Right lobe of liver (tissue), 6 donors: ENCODE results near the gene SMPX. TPM values are rescaled to one million over a fixed set of nuclear protein-coding genes. Genes with fewer than 3 reads are reported as not detected.

Experiments used
- ATAC-seq, 4 donors: fragments of 200-7000 bp; cut with Tn5 transposase; one replicate each; pipeline ENCODE4 v1.9.1; 2020; ENCODE audit warnings: mild to moderate bottlenecking in 4 of 4, moderate library complexity in 4 of 4
- DNase-seq, 3 donors: peaks; one replicate each; pipeline ENCODE4 v3.0.0-alpha.2; 2020
- H3K27ac ChIP-seq, 3 donors: fragments of 200-600 bp; one replicate each; pipeline ENCODE4 v1.8.0; 2022
- H3K27me3 ChIP-seq, 2 donors: fragments of 200-600 bp; one replicate each; pipeline ENCODE4 v1.8.0; 2022
- H3K36me3 ChIP-seq, 4 donors: fragments of 200-600 bp; sonication (generic) in 1 of 4; one replicate each; pipeline versions ENCODE4 v1.5.1 to v1.8.0; 2017 to 2022; ENCODE audit warnings: control low read depth in 1 of 4
- H3K4me1 ChIP-seq, 4 donors: fragments of 200-600 bp; sonication (generic) in 1 of 4; one replicate each; pipeline versions ENCODE4 v1.5.1 to v1.8.0; 2017 to 2022; ENCODE audit warnings: control low read depth in 1 of 4
- H3K4me3 ChIP-seq, 3 donors: fragments of 200-600 bp; one replicate each; pipeline ENCODE4 v1.8.0; 2022
- H3K9me3 ChIP-seq, 4 donors: fragments of 200-600 bp; sonication (generic) in 1 of 4; one replicate each; pipeline versions ENCODE4 v1.5.1 to v1.8.0; 2017 to 2022; ENCODE audit warnings: control low read depth in 1 of 4
- POLR2A ChIP-seq: fragments of 450-650 bp; IDR thresholded peaks from one replicate; pipeline ENCODE4 v1.6.1; 2017; ENCODE audit warnings: antibody characterized with exemption, mild to moderate bottlenecking
- WGBS: methylation state at CpG from one replicate; pipeline ENCODE4 v1.1.6; 2018; ENCODE audit warnings: low coverage, low lambda C conversion rate; ENCODE audit not compliant: insufficient coverage; ENCODE audit errors: missing lambda C conversion rate; 5-methylcytosine and 5-hydroxymethylcytosine counted together
- intact Hi-C, 2 donors: fragments of 100-400 bp; cut with DNase I; formaldehyde crosslinking; loops; one replicate each; pipeline versions ENCODE4 v1.11.2 to v1.14.1; 2022
- total RNA-seq, 6 experiments: library from RNA; depleted of rRNA in 2 of 6; stranded (reverse); fragments of >200 nt in 2 of 6; fragmentation: NEBNext Ultra II Directional in 3 of 6; extraction: Animal tissue kit (Norgen Biotek cat#: 25700) in 3 of 6; gene quantifications; one replicate each; pipeline versions ENCODE4 v1.1.0 to v1.2.4, GENCODE V29; 2016 to 2023
- TF ChIP-seq, protein P1 (sequence below), 4 donors: fragments of 200-600 bp in 3 of 4; fragments of 450-650 bp in 1 of 4; IDR thresholded peaks; one replicate each; pipeline versions ENCODE4 v1.5.1 to v1.8.0; 2016 to 2022; ENCODE audit warnings: antibody characterized with exemption in 4 of 4, mild to moderate bottlenecking in 2 of 4
- donor health status: DM: no; HTN: yes; CAD: no.
- donor health status: DM: no; HTN: no; CAD: no.
- donor health status: DM: no; HTN: no; CAD: no.
- donor health status: DM: no; HTN: yes; CAD: no.
- donor health status: DM: no; HTN: yes; CAD: no.

The SMPX gene
- total RNA-seq, 6 experiments from 2014 or later = 0.32 to 1.1 (median 0.56) TPM; not detected in 1

DNA sequence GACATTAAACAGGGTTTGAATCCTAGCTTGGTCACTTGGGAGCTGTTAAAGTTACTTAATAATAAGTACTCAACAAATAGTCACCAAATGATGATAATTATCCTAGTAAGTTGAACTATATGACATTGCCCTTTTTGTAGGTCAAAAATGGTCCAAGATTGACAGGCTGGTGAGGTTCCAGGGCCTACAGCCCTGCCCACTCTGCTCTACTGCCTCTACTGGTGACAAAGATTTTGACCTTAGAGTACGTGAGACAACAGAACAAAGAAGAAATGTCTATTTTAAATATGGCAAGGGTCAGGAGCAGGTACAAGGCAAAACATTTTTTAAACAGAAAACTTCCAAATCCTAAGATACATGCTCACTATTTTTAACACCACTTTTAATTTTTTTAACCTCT, 572 bp upstream of the SMPX start:
- H3K4me1 ChIP-seq = no peaks in the 10 kb centered on the region
- H3K4me3 ChIP-seq = no peak overlapping the region
- no peaks in the 10 kb centered on the region for H3K9me3 ChIP-seq
- DNase-seq = no peak
- no peaks in the 10 kb centered on the region for H3K36me3 ChIP-seq
- ATAC-seq = no peak
- TF ChIP-seq POLR2A = no peak
- 38% methylated on average over 1 of the region's 1 CpG for WGBS
- intact Hi-C loops = no loop called here
- no peak overlapping the region for H3K27ac ChIP-seq
- H3K27me3 ChIP-seq = no peaks in the 10 kb centered on the region

DNA sequence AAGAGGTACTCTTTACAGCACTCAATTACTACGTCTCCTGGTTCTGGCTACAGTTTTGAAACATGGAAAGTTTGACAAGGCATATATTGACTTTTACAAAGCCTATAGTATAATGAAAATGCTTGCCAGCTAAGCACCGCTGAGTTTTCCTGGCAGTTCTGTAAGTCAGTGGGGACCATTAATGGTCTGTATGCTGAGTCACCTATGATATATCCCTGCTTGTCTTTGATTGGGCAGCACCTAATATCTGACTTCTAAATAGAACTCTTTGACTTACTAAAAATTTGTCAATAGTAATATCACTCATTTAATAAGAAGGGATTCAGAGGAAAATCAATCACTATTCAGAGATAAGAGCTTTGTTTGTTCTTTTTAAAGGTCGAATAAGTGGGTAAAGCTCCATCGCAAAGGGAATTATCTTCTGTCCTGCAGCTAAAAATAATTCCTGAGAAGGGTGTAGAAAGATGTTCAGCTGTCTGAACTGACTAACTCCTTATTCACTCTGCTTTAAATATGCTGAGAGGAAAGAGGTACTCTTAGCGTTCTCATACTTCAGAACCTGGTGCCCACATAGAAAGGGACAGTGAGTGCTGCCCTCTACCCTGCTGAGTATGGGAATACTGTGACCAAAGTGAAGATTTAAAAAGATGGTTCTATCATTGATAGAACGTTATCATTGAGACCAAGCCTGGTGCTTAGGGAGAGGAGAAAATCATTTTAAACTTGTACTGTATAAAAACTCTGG, 959 bp downstream of the SMPX start:
- WGBS = 54% methylated on average over 6 of the region's 6 CpGs
- no peaks in the 10 kb centered on the region for H3K36me3 ChIP-seq
- DNase-seq (no peak), ATAC-seq (peak in 2 of 4 donors; percentile 22 to 39)
- H3K27ac ChIP-seq = no peak overlapping the region
- H3K9me3 ChIP-seq = no peaks in the 10 kb centered on the region
- no peaks in the 10 kb centered on the region for H3K27me3 ChIP-seq
- TF ChIP-seq POLR2A = no peak
- TF ChIP-seq, protein P1, sequence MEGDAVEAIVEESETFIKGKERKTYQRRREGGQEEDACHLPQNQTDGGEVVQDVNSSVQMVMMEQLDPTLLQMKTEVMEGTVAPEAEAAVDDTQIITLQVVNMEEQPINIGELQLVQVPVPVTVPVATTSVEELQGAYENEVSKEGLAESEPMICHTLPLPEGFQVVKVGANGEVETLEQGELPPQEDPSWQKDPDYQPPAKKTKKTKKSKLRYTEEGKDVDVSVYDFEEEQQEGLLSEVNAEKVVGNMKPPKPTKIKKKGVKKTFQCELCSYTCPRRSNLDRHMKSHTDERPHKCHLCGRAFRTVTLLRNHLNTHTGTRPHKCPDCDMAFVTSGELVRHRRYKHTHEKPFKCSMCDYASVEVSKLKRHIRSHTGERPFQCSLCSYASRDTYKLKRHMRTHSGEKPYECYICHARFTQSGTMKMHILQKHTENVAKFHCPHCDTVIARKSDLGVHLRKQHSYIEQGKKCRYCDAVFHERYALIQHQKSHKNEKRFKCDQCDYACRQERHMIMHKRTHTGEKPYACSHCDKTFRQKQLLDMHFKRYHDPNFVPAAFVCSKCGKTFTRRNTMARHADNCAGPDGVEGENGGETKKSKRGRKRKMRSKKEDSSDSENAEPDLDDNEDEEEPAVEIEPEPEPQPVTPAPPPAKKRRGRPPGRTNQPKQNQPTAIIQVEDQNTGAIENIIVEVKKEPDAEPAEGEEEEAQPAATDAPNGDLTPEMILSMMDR (IDR thresholded peaks at IDR 0.05) = no peak
- H3K4me1 ChIP-seq = no peaks in the 10 kb centered on the region
- no peak overlapping the region for H3K4me3 ChIP-seq
- intact Hi-C loops = no loop called here

DNA sequence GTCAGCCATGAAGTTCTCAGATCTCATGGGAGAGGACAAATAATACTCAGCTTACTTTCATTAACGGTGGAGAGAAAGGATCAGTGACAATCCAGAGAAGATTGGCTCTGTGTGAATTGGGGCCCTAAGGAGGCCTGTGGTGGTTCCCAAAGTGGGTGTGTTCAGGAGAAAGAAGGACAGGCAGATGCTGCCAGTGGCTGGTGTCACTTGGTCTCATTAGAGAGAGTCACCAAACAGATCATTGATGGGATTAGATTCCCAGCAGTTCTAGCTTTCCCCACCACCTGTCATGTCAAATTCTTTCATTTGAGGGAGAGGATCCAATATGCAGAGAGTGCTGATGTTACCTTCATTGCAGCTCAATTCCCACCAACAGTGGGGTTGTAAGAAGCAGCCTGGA, 8.0 kb downstream of the SMPX start:
- H3K4me3 ChIP-seq = no peak overlapping the region
- DNase-seq (no peak), ATAC-seq (no peak)
- no peaks in the 10 kb centered on the region for H3K9me3 ChIP-seq
- no peak overlapping the region for H3K27ac ChIP-seq
- no peaks in the 10 kb centered on the region for H3K4me1 ChIP-seq
- intact Hi-C loops = loop anchor here in 1 of 2 donors (10.0 kb wide), 1 partner anchor 1225 kb away; no protein-coding TSS in a partner anchor
- no peaks in the 10 kb centered on the region for H3K36me3 ChIP-seq
- no peak for TF ChIP-seq POLR2A
- TF ChIP-seq, protein P1 (IDR thresholded peaks at IDR 0.05) = no peak
- no peaks in the 10 kb centered on the region for H3K27me3 ChIP-seq
- 20% methylated on average over 1 of the region's 1 CpG for WGBS

DNA sequence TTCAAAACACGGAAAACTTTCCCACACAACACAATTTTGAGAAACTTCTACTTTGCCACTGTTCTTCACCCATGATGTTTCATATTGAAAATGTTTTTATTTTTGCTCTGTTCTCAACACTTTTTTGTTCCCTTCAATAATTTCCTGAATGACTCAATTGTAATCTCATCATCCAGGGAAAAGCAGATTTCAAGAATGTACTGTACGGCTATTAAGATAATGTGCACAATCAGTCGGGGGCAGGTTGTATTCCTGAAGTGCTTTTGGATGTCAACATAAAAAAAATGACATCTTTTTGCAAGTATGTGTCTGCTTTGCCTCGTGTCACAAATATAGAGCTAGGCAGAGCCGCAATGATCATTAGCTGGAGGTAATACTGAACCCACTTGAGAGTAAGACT, 9.7 kb downstream of the SMPX start:
- ATAC-seq (no peak), DNase-seq (no peak)
- Histone ChIP-seq H3K4me3 (no peak overlapping the region), H3K4me1 (no peaks in the 10 kb centered on the region), H3K36me3 (no peaks in the 10 kb centered on the region), H3K27me3 (no peaks in the 10 kb centered on the region), H3K9me3 (no peaks in the 10 kb centered on the region), H3K27ac (no peak overlapping the region)
- intact Hi-C loops = loop anchor here in 1 of 2 donors (10.0 kb wide), 1 partner anchor 1223 kb away; no protein-coding TSS in a partner anchor
- TF ChIP-seq, protein P1 (IDR thresholded peaks at IDR 0.05) = no peak
- TF ChIP-seq POLR2A = no peak
- WGBS = 28% methylated on average over 5 of the region's 5 CpGs

DNA sequence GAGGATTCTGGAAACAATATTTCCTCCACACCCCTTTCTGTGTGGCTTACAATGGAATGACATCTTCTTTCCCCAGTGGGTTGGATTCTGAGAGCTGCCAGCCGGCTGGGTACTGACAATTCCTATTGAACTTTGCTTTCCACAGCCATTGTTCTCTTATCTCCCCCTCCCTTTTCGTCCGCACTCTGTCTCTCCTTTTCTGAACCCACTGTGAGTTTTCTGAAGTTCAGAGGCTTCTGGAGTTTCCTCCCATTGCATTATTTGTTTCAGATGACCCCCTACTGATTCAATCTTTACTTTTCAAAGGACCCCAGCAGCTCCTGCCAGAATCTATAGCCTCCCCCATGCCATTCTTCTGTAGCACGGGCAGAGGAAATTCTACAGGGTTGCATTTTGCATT, 10.4 kb downstream of the SMPX start:
- Histone ChIP-seq H3K9me3 (no peaks in the 10 kb centered on the region), H3K27ac (no peak overlapping the region), H3K4me1 (no peaks in the 10 kb centered on the region), H3K36me3 (no peaks in the 10 kb centered on the region), H3K27me3 (no peaks in the 10 kb centered on the region), H3K4me3 (no peak overlapping the region)
- intact Hi-C loops = loop anchor here in 1 of 2 donors (10.0 kb wide), 1 partner anchor 1223 kb away; no protein-coding TSS in a partner anchor
- ATAC-seq = no peak
- DNase-seq = no peak
- TF ChIP-seq, protein P1 (IDR thresholded peaks at IDR 0.05) = no peak
- no peak for TF ChIP-seq POLR2A
- WGBS = 27% methylated on average over 4 of the region's 4 CpGs
